HCT116 (cell line): ENCODE data around the gene SBF2.

ENCODE experiments used
- EZH2phosphoT487 ChIP-seq: fragments of 200-600 bp; IDR thresholded peaks from 2 replicates; pipeline ENCODE4 v1.6.1; 2018; ENCODE audit warnings: antibody characterized with exemption, borderline replicate concordance
- JUND ChIP-seq: IDR thresholded peaks from 2 replicates; pipeline ENCODE4 v1.6.1; 2012
- POLR2A ChIP-seq: IDR thresholded peaks from 2 replicates; pipeline ENCODE4 v1.7.0; 2011; ENCODE audit warnings: borderline replicate concordance; ENCODE audit not compliant: insufficient read depth, insufficient read length; ENCODE audit errors: extremely low read depth
- POLR2AphosphoS5 ChIP-seq: IDR thresholded peaks from 2 replicates; pipeline ENCODE4 v1.6.1; 2011; ENCODE audit warnings: mild to moderate bottlenecking, low read depth, low read length, moderate library complexity
- ZNF274 ChIP-seq: fragments of 200-500 bp; sonication (Bioruptor generic); IDR thresholded peaks from 2 replicates; pipeline ENCODE4 v1.6.1; 2014; ENCODE audit warnings: mild to moderate bottlenecking, low read depth, low read length, inconsistent platforms
- TF ChIP-seq, protein P1 (sequence below), 3 experiments: fragments of 200-600 bp in 1 of 3; sonication (generic) in 1 of 3; IDR thresholded peaks in 2 of 3; conservative IDR thresholded peaks in 1 of 3; 2 replicates each; pipeline ENCODE4 v1.5.1; 2012 to 2017; ENCODE audit warnings: low read depth in 2 of 3, low read length in 2 of 3, antibody characterized with exemption in 1 of 3, borderline replicate concordance in 1 of 3, control low read depth in 1 of 3, mild to moderate bottlenecking in 1 of 3, mixed read lengths in 1 of 3, mixed run types in 1 of 3, moderate library complexity in 1 of 3; ENCODE audit not compliant: insufficient read depth in 1 of 3
- TF ChIP-seq, protein P2 (sequence below): IDR thresholded peaks from 2 replicates; pipeline ENCODE4 v1.6.1; 2012
- TF ChIP-seq, protein P3 (sequence below): IDR thresholded peaks from 2 replicates; pipeline ENCODE4 v1.6.1; 2012

DNA sequence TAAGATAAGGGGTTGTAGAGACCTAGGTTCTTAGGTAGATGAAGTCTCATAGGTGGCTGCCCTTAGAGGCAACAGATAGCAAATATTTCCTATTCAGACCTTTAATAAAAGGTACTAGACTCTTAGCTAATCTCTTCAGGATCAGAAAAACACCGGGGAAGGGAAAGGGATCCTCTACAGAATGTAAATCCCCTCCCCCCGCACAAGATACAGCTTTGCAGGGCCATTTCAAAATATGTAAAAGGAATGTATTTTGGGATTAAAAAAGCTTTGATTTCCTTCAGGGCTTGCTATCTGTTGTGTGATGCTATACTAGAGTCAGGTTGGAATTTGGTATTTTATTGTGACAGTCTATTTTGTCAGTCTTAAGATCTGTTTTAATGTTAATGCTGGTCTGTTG lies 517.0 kb downstream of the SBF2 start:
- TF ChIP-seq, protein P1, sequence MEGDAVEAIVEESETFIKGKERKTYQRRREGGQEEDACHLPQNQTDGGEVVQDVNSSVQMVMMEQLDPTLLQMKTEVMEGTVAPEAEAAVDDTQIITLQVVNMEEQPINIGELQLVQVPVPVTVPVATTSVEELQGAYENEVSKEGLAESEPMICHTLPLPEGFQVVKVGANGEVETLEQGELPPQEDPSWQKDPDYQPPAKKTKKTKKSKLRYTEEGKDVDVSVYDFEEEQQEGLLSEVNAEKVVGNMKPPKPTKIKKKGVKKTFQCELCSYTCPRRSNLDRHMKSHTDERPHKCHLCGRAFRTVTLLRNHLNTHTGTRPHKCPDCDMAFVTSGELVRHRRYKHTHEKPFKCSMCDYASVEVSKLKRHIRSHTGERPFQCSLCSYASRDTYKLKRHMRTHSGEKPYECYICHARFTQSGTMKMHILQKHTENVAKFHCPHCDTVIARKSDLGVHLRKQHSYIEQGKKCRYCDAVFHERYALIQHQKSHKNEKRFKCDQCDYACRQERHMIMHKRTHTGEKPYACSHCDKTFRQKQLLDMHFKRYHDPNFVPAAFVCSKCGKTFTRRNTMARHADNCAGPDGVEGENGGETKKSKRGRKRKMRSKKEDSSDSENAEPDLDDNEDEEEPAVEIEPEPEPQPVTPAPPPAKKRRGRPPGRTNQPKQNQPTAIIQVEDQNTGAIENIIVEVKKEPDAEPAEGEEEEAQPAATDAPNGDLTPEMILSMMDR (IDR thresholded peaks at IDR 0.05 in 2 of 3, conservative IDR thresholded peaks at IDR 0.05 in 1 of 3; ENCODE audit: borderline replicate concordance in 1 of 3, insufficient read depth in 1 of 3, low read depth in 2 of 3, low read length in 2 of 3) = no peak
- TF ChIP-seq ZNF274 = no peak
- no peak for TF ChIP-seq JUND
- no peak for TF ChIP-seq POLR2A
- TF ChIP-seq POLR2AphosphoS5 = no peak
- TF ChIP-seq, protein P2, sequence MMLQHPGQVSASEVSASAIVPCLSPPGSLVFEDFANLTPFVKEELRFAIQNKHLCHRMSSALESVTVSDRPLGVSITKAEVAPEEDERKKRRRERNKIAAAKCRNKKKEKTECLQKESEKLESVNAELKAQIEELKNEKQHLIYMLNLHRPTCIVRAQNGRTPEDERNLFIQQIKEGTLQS = no peak
- no peak for TF ChIP-seq EZH2phosphoT487
- TF ChIP-seq, protein P3, sequence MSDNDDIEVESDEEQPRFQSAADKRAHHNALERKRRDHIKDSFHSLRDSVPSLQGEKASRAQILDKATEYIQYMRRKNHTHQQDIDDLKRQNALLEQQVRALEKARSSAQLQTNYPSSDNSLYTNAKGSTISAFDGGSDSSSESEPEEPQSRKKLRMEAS = no peak
